ENCODE results near the gene OPALIN. TPM values are rescaled to one million over a fixed set of nuclear protein-coding genes. Genes with fewer than 3 reads are reported as not detected.
A peak's percentile ranks its signal among the peaks of the same experiment; 100 is the strongest.

OPALIN gene
- total RNA-seq, 3 donors from 2014 or later (not counting 1 experiment from before 2014, with no cell fraction given) = not detected

DNA sequence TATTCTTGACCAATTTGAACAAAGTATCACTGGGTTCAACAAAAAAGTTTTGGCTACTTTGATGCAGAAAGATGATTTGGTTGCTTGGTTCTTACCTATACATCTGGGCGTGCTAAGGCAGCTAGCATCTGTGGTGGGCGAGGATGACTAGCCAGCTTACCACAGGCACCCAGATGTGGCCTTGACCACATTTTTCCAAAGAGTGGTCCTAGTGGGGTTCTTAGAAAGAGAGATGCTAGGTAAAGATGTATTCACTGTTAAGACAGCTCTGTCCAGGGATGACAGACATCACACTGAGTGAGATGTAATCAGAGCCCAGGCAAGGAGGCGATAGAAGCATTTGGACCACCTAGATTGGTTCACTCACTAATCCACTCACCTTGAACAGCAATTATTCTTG, 53.8 kb downstream of the OPALIN start:
- intact Hi-C loops (cut with micrococcal nuclease) = no loop called here
- Histone ChIP-seq H3K4me1 (ENCODE audit: control insufficient read depth, insufficient read depth, low read length) (peaks cover 3% of the 10 kb centered on the region), H3K4me3 (ENCODE audit: low read length) (no peak overlapping the region), H3K27ac (ENCODE audit: low read length) (no peak overlapping the region), H3K27me3 (ENCODE audit: control insufficient read depth, insufficient read depth, low read length) (no peaks in the 10 kb centered on the region), H3K9me3 (ENCODE audit: control insufficient read depth, insufficient read depth, low read length) (no peaks in the 10 kb centered on the region), H3K36me3 (ENCODE audit: control insufficient read depth, insufficient read depth, low read length) (no peaks in the 10 kb centered on the region)
- H3K9me3 Mint-ChIP-seq = no peaks in the 10 kb centered on the region
- H3K27ac Mint-ChIP-seq = no peak overlapping the region
- 72% methylated on average over 3 of the region's 3 CpGs for WGBS (ENCODE audit: insufficient coverage)
- no peak overlapping the region for H3K4me3 Mint-ChIP-seq
- H3K4me1 Mint-ChIP-seq = peaks cover 9 to 14% of the 10 kb centered on the region in 2 donors
- TF ChIP-seq CTCF (IDR thresholded peaks at IDR 0.05) = no peak
- no peak for DNase-seq
- H3K27me3 Mint-ChIP-seq (ENCODE audit: low read depth in 2 of 2) = peaks cover 15 to 25% of the 10 kb centered on the region in 2 donors
- ATAC-seq = no peak
- no peaks in the 10 kb centered on the region for H3K36me3 Mint-ChIP-seq

DNA sequence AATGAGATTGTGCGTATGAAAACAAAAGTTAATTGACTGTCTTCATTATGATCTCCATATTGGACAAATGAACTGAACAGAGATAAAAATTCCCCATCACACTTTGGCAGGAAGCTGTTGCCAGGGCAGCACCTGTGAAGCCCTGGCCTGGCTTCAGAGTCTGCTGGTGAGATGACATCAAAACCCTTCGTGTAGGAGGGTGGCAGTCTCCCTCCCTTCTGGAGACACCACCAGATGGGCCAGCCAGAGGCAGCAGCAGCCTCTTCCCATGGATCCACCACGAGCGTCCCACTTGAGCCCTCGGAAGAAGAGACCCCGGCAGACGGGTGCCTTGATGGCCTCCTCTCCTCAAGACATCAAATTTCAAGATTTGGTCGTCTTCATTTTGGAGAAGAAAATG, 54.6 kb downstream of the OPALIN start, which contains the start of gene DNTT:
Gene DNTT, plus strand, starts transcription at position 205 of the 400 bp plus-strand sequence. Its CDS starts 64 bp downstream, at position 269.
- Mint-ChIP-seq H3K4me3 (no peak within 1 kb of the TSS), H3K27ac (no peak within 1 kb of the TSS), H3K36me3 (no peaks in the 10 kb centered on the region), H3K4me1 (peaks cover 15 to 22% of the 10 kb centered on the region in 2 donors), H3K27me3 (ENCODE audit: low read depth in 2 of 2) (peaks cover 15 to 25% of the 10 kb centered on the region in 2 donors), H3K9me3 (no peaks in the 10 kb centered on the region)
- ATAC-seq (no peak), DNase-seq (peak in 1 of 2 donors; percentile 10)
- Histone ChIP-seq H3K4me1 (ENCODE audit: control insufficient read depth, insufficient read depth, low read length) (peaks cover 7% of the 10 kb centered on the region), H3K36me3 (ENCODE audit: control insufficient read depth, insufficient read depth, low read length) (no peaks in the 10 kb centered on the region), H3K9me3 (ENCODE audit: control insufficient read depth, insufficient read depth, low read length) (no peaks in the 10 kb centered on the region), H3K4me3 (ENCODE audit: low read length) (no peak within 1 kb of the TSS), H3K27me3 (ENCODE audit: control insufficient read depth, insufficient read depth, low read length) (no peaks in the 10 kb centered on the region), H3K27ac (ENCODE audit: low read length) (no peak within 1 kb of the TSS)
- intact Hi-C loops (cut with micrococcal nuclease) = no loop called here
- 60% methylated on average over 8 of the region's 8 CpGs for WGBS (ENCODE audit: insufficient coverage)
- TF ChIP-seq CTCF (IDR thresholded peaks at IDR 0.05) = no peak

DNA sequence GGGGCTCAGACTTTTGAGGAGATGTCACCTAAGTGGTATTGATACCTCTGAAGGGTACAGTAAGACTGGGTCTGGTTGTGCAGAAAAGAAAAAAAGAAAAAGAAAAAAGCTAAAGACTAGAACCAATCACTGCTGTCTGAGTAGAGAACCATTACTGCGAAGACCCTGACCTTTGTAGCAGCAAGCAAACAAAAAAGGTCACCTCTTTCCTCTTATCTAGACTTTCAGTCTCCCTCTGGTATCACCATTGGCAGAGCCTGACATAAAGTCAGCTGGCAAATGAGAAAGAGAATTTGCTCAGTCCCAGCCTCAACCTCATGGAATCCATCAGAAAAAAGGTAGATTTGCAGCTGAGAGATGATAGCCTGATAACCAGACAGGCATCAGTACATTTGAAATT, 57.2 kb downstream of the OPALIN start:
- Mint-ChIP-seq H3K4me3 (no peak overlapping the region), H3K4me1 (peaks cover 16 to 23% of the 10 kb centered on the region in 2 donors), H3K9me3 (no peaks in the 10 kb centered on the region), H3K36me3 (no peaks in the 10 kb centered on the region), H3K27ac (peak overlapping the region in 1 of 2 donors; percentile 10), H3K27me3 (ENCODE audit: low read depth in 2 of 2) (peaks cover 8 to 19% of the 10 kb centered on the region in 2 donors)
- ATAC-seq = no peak
- TF ChIP-seq CTCF (IDR thresholded peaks at IDR 0.05) = no peak
- no peaks in the 10 kb centered on the region for H3K36me3 ChIP-seq (ENCODE audit: control insufficient read depth, insufficient read depth, low read length)
- peaks cover 7% of the 10 kb centered on the region for H3K4me1 ChIP-seq (ENCODE audit: control insufficient read depth, insufficient read depth, low read length)
- no peak overlapping the region for H3K27ac ChIP-seq (ENCODE audit: low read length)
- H3K27me3 ChIP-seq (ENCODE audit: control insufficient read depth, insufficient read depth, low read length) = no peaks in the 10 kb centered on the region
- H3K9me3 ChIP-seq (ENCODE audit: control insufficient read depth, insufficient read depth, low read length) = no peaks in the 10 kb centered on the region
- no peak for DNase-seq
- H3K4me3 ChIP-seq (ENCODE audit: low read length) = no peak overlapping the region
- WGBS (ENCODE audit: insufficient coverage) = 75% methylated on average over 1 of the region's 1 CpG
- intact Hi-C loops (cut with micrococcal nuclease) = no loop called here

GRCh38 chr10:96299383-96299782, 59.4 kb downstream of the OPALIN start:
- 0% methylated on average over 1 of the region's 5 CpGs for WGBS (ENCODE audit: insufficient coverage)
- H3K36me3 ChIP-seq (ENCODE audit: control insufficient read depth, insufficient read depth, low read length) = no peaks in the 10 kb centered on the region
- Mint-ChIP-seq H3K27ac (no peak overlapping the region), H3K4me1 (peaks cover 16 to 23% of the 10 kb centered on the region in 2 donors), H3K27me3 (ENCODE audit: low read depth in 2 of 2) (peaks cover 7 to 12% of the 10 kb centered on the region in 2 donors), H3K36me3 (no peaks in the 10 kb centered on the region), H3K9me3 (no peaks in the 10 kb centered on the region), H3K4me3 (peak overlapping the region; percentile 10)
- ATAC-seq (no peak), DNase-seq (peak in 1 of 2 donors; percentile 53)
- TF ChIP-seq CTCF (IDR thresholded peaks at IDR 0.05) = no peak
- H3K9me3 ChIP-seq (ENCODE audit: control insufficient read depth, insufficient read depth, low read length) = no peaks in the 10 kb centered on the region
- intact Hi-C loops (cut with micrococcal nuclease) = no loop called here
- H3K27ac ChIP-seq (ENCODE audit: low read length) = no peak overlapping the region
- H3K4me1 ChIP-seq (ENCODE audit: control insufficient read depth, insufficient read depth, low read length) = peaks cover 7% of the 10 kb centered on the region
- H3K4me3 ChIP-seq (ENCODE audit: low read length) = no peak overlapping the region
- H3K27me3 ChIP-seq (ENCODE audit: control insufficient read depth, insufficient read depth, low read length) = no peaks in the 10 kb centered on the region

Measured in natural killer cell (primary cell).